Vagina (tissue), 2 donors: ENCODE data around the gene TMOD3. TPM values are rescaled to one million over a fixed set of nuclear protein-coding genes. Genes with fewer than 3 reads are reported as not detected.

Experiments used
- DNase-seq, 2 donors: peaks; one replicate each; pipeline ENCODE4 v3.0.0-alpha.2; 2017; ENCODE audit errors: extremely low spot score in 2 of 2
- H3K27ac ChIP-seq: fragments of 200-600 bp; sonication (generic); one replicate; pipeline ENCODE4 v1.5.1; 2019
- H3K27me3 ChIP-seq: fragments of 200-600 bp; sonication (generic); one replicate; pipeline ENCODE4 v1.5.1; 2019
- H3K36me3 ChIP-seq, 2 donors: fragments of 200-600 bp; sonication (generic); one replicate each; pipeline ENCODE4 v1.5.1; 2017 to 2019
- H3K4me1 ChIP-seq: fragments of 200-600 bp; sonication (generic); one replicate; pipeline ENCODE4 v1.5.1; 2019
- H3K4me3 ChIP-seq, 2 donors: fragments of 200-600 bp; sonication (generic); 1 replicate in 1 of 2; 2 replicates in 1 of 2; pipeline ENCODE4 v1.5.1; 2016 to 2019
- H3K9me3 ChIP-seq: fragments of 200-600 bp; sonication (generic); one replicate; pipeline ENCODE4 v1.5.1; 2019
- POLR2A ChIP-seq, 2 donors: fragments of 450-650 bp; IDR thresholded peaks; one replicate each; pipeline ENCODE4 v1.6.1; 2017; ENCODE audit warnings: antibody characterized with exemption in 2 of 2, mild to moderate bottlenecking in 2 of 2, moderate library complexity in 2 of 2
- POLR2AphosphoS5 ChIP-seq, 2 donors: sonication (generic); formaldehyde crosslinking; IDR thresholded peaks; one replicate each; pipeline ENCODE4 v1.9.0; 2017; ENCODE audit warnings: antibody characterized with exemption in 2 of 2, mild to moderate bottlenecking in 2 of 2, low read depth in 1 of 2; ENCODE audit not compliant: insufficient read depth in 1 of 2
- intact Hi-C: fragments of 100-400 bp; cut with DNase I; formaldehyde crosslinking; loops from one replicate; pipeline ENCODE4 v1.15.1; 2023
- total RNA-seq: library from RNA; depleted of rRNA; stranded (reverse); fragments of >200 nt; gene quantifications from one replicate; pipeline ENCODE4 v1.2.3, GENCODE V29; 2016
- TF ChIP-seq, protein P1 (sequence below), 3 experiments: fragments of 450-650 bp in 2 of 3; fragments of 200-600 bp in 1 of 3; sonication (generic) in 1 of 3; IDR thresholded peaks; one replicate each; pipeline ENCODE4 v1.5.1; 2017 to 2019; ENCODE audit warnings: antibody characterized with exemption in 3 of 3, mild to moderate bottlenecking in 2 of 3, moderate library complexity in 2 of 3

The TMOD3 gene
- total RNA-seq, 1 donor from 2014 or later: 28.5 TPM

- Histone ChIP-seq H3K4me1 (peaks cover 69% of the 10 kb centered on the region), H3K4me3 (no peak overlapping the region), H3K36me3 (no peaks in the 10 kb centered on the region), H3K9me3 (no peaks in the 10 kb centered on the region), H3K27ac (no peak overlapping the region), H3K27me3 (no peaks in the 10 kb centered on the region)
- intact Hi-C loops: no loop called here
- no peak for DNase-seq
- TF ChIP-seq POLR2A (IDR thresholded peaks at IDR 0.05) (no peak), POLR2AphosphoS5 (IDR thresholded peaks at IDR 0.05; ENCODE audit: insufficient read depth in 1 of 2, low read depth in 1 of 2) (no peak)
- TF ChIP-seq, protein P1, sequence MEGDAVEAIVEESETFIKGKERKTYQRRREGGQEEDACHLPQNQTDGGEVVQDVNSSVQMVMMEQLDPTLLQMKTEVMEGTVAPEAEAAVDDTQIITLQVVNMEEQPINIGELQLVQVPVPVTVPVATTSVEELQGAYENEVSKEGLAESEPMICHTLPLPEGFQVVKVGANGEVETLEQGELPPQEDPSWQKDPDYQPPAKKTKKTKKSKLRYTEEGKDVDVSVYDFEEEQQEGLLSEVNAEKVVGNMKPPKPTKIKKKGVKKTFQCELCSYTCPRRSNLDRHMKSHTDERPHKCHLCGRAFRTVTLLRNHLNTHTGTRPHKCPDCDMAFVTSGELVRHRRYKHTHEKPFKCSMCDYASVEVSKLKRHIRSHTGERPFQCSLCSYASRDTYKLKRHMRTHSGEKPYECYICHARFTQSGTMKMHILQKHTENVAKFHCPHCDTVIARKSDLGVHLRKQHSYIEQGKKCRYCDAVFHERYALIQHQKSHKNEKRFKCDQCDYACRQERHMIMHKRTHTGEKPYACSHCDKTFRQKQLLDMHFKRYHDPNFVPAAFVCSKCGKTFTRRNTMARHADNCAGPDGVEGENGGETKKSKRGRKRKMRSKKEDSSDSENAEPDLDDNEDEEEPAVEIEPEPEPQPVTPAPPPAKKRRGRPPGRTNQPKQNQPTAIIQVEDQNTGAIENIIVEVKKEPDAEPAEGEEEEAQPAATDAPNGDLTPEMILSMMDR (IDR thresholded peaks at IDR 0.05): no peak
Observed at GRCh38 chr15:51849860-51850259, 20.4 kb downstream of the TMOD3 start.

GRCh38 chr15:51853998-51854397, 24.5 kb downstream of the TMOD3 start:
- no peaks in the 10 kb centered on the region for H3K27me3 ChIP-seq
- intact Hi-C loops: no loop called here
- DNase-seq: no peak
- no peaks in the 10 kb centered on the region for H3K9me3 ChIP-seq
- H3K4me3 ChIP-seq: no peak overlapping the region
- no peak overlapping the region for H3K27ac ChIP-seq
- no peak for TF ChIP-seq POLR2AphosphoS5 (IDR thresholded peaks at IDR 0.05; ENCODE audit: insufficient read depth in 1 of 2, low read depth in 1 of 2)
- TF ChIP-seq POLR2A (IDR thresholded peaks at IDR 0.05): no peak
- TF ChIP-seq, protein P1 (IDR thresholded peaks at IDR 0.05): no peak
- H3K4me1 ChIP-seq: peaks cover 43% of the 10 kb centered on the region
- no peaks in the 10 kb centered on the region for H3K36me3 ChIP-seq

DNA sequence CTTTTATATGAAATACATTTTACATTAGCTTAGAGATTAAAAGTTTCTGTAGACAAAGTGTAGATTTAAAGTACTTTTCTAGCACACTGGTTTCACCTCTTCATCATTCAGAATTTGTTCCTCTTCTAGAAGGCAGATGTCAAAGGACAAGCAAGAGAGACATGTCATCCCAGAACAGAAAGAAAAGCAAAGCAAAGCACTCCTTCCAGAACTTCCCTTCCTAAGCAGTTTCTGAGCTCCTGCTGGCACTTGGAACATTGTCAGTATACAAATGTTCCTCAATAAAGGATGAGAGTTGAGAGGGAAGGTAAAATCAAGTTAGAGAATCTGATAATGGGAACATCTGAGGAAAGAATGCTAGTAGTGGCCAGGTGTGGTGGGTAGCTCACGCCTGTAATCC, 26.2 kb downstream of the TMOD3 start:
- DNase-seq: no peak
- Histone ChIP-seq H3K36me3 (no peaks in the 10 kb centered on the region), H3K4me3 (no peak overlapping the region), H3K27me3 (no peaks in the 10 kb centered on the region), H3K9me3 (no peaks in the 10 kb centered on the region), H3K4me1 (peaks cover 26% of the 10 kb centered on the region), H3K27ac (no peak overlapping the region)
- intact Hi-C loops: no loop called here
- no peak for TF ChIP-seq POLR2AphosphoS5 (IDR thresholded peaks at IDR 0.05; ENCODE audit: insufficient read depth in 1 of 2, low read depth in 1 of 2)
- TF ChIP-seq POLR2A (IDR thresholded peaks at IDR 0.05): no peak
- TF ChIP-seq, protein P1 (IDR thresholded peaks at IDR 0.05): no peak

- Histone ChIP-seq H3K27me3 (no peaks in the 10 kb centered on the region), H3K4me1 (peaks cover 31% of the 10 kb centered on the region)
- intact Hi-C loops: no loop called here
Observed at GRCh38 chr15:51856714-51857380, 27.4 kb downstream of the TMOD3 start.

More at GRCh38 chr15:51856714-51857380, 27.4 kb downstream of the TMOD3 start:
- DNase-seq: no peak
- H3K36me3 ChIP-seq: no peaks in the 10 kb centered on the region
- H3K4me3 ChIP-seq: no peak overlapping the region
- no peaks in the 10 kb centered on the region for H3K9me3 ChIP-seq
- TF ChIP-seq, protein P1 (IDR thresholded peaks at IDR 0.05): no peak
- no peak for TF ChIP-seq POLR2A (IDR thresholded peaks at IDR 0.05)
- TF ChIP-seq POLR2AphosphoS5 (IDR thresholded peaks at IDR 0.05; ENCODE audit: insufficient read depth in 1 of 2, low read depth in 1 of 2): no peak
- H3K27ac ChIP-seq: no peak overlapping the region
